HepG2 (cell line): ENCODE measurements around the gene BRD3. TPM values are rescaled to one million over a fixed set of nuclear protein-coding genes. Genes with fewer than 3 reads are reported as not detected.

Source experiments
- ESRRA ChIP-seq: sonication (generic); formaldehyde crosslinking; IDR thresholded peaks from 2 replicates; pipeline ENCODE4 v1.5.1; 2020; ENCODE audit warnings: mild to moderate bottlenecking, low read depth, missing genetic modification reagents
- HNRNPLL ChIP-seq: fragments of 200-400 bp; formaldehyde crosslinking; IDR thresholded peaks from 2 replicates; pipeline ENCODE4 v1.6.1; 2017; ENCODE audit warnings: mild to moderate bottlenecking, low read depth, low read length; ENCODE audit not compliant: poor library complexity, severe bottlenecking
- MAFK ChIP-seq, 2 experiments: IDR thresholded peaks in 1 of 2; conservative IDR thresholded peaks in 1 of 2; 2 replicates each; pipeline ENCODE4 v1.6.1; 2011; ENCODE audit warnings: improper control_type of control experiment in 2 of 2, low read length in 2 of 2
- MTA1 ChIP-seq: sonication (generic); formaldehyde crosslinking; IDR thresholded peaks from 2 replicates; pipeline ENCODE4 v1.4.0; 2020; ENCODE audit warnings: missing genetic modification reagents, mild to moderate bottlenecking, borderline replicate concordance
- PLRG1 ChIP-seq: fragments of 450-650 bp; conservative IDR thresholded peaks from 2 replicates; pipeline ENCODE4 v1.6.1; 2016
- RFXANK ChIP-seq: IDR thresholded peaks from 2 replicates; pipeline ENCODE4 v1.6.1; 2016
- SP1 ChIP-seq, 2 experiments: fragments of 450-650 bp in 1 of 2; sonication (generic) in 1 of 2; formaldehyde crosslinking in 1 of 2; IDR thresholded peaks; 2 replicates each; pipeline versions ENCODE4 v1.4.0 to v1.6.1; 2016 to 2020; ENCODE audit warnings: missing genetic modification reagents in 1 of 2
- SP4 ChIP-seq: sonication (generic); formaldehyde crosslinking; IDR thresholded peaks from 2 replicates; pipeline ENCODE4 v1.8.1; 2023; ENCODE audit warnings: mild to moderate bottlenecking, missing genetic modification reagents
- XBP1 ChIP-seq: sonication (generic); formaldehyde crosslinking; IDR thresholded peaks from 2 replicates; pipeline ENCODE4 v1.5.0; 2020; ENCODE audit warnings: missing genetic modification reagents
- ZNF431 ChIP-seq: sonication (generic); formaldehyde crosslinking; IDR thresholded peaks from 2 replicates; pipeline ENCODE4 v1.9.0; 2022; ENCODE audit warnings: missing genetic modification reagents, low read depth, mild to moderate bottlenecking, borderline replicate concordance
- ZNF530 ChIP-seq: sonication (generic); formaldehyde crosslinking; IDR thresholded peaks from 2 replicates; pipeline ENCODE4 v1.5.0; 2020; ENCODE audit warnings: low read depth, mild to moderate bottlenecking, missing genetic modification reagents
- ZNF766 ChIP-seq: sonication (generic); formaldehyde crosslinking; IDR thresholded peaks from 2 replicates; pipeline ENCODE4 v1.5.0; 2020; ENCODE audit warnings: missing genetic modification reagents, borderline replicate concordance
- polyA plus RNA-seq, 8 experiments: library from polyadenylated mRNA; depleted of rRNA in 3 of 8; stranded (reverse) in 7 of 8; unstranded in 1 of 8; fragments of >200 nt; fragmentation: Illumina TruSeq in 4 of 8; extraction: Trizol in 4 of 8; gene quantifications; 2 replicates each; pipeline versions ENCODE4 v1.2.1 to v1.2.3, GENCODE V29; 2011 to 2016; ENCODE audit warnings: low read depth in 4 of 8, missing spikeins in 1 of 8, mixed read lengths in 1 of 8; ENCODE audit not compliant: insufficient read depth in 1 of 8
- total RNA-seq, 5 experiments: library from RNA; depleted of rRNA; stranded (reverse); fragments of >200 nt; fragmentation: Illumina TruSeq; extraction: Trizol; gene quantifications; 2 replicates each; pipeline ENCODE4 v1.2.3, GENCODE V29; 2016; ENCODE audit warnings: low read depth in 1 of 5
- TF ChIP-seq, protein P1 (sequence below): sonication (generic); formaldehyde crosslinking; IDR thresholded peaks from 2 replicates; pipeline ENCODE4 v1.5.1; 2020; ENCODE audit warnings: mild to moderate bottlenecking, missing genetic modification reagents, moderate library complexity
- TF ChIP-seq, protein P2 (sequence below): sonication (generic); formaldehyde crosslinking; IDR thresholded peaks from 2 replicates; pipeline ENCODE4 v1.5.0; 2020; ENCODE audit warnings: missing genetic modification reagents, mild to moderate bottlenecking, borderline replicate concordance
- TF ChIP-seq, protein P3 (sequence below): sonication (generic); formaldehyde crosslinking; IDR thresholded peaks from 2 replicates; pipeline ENCODE4 v1.9.0; 2021; ENCODE audit warnings: missing genetic modification reagents, mild to moderate bottlenecking, borderline replicate concordance

BRD3 gene
- total and polyA plus RNA-seq, 2 of the 13 experiments (the other 11 are each of a cell fraction or from before 2014, with no cell fraction given) = 5.9 to 12.9 TPM

DNA sequence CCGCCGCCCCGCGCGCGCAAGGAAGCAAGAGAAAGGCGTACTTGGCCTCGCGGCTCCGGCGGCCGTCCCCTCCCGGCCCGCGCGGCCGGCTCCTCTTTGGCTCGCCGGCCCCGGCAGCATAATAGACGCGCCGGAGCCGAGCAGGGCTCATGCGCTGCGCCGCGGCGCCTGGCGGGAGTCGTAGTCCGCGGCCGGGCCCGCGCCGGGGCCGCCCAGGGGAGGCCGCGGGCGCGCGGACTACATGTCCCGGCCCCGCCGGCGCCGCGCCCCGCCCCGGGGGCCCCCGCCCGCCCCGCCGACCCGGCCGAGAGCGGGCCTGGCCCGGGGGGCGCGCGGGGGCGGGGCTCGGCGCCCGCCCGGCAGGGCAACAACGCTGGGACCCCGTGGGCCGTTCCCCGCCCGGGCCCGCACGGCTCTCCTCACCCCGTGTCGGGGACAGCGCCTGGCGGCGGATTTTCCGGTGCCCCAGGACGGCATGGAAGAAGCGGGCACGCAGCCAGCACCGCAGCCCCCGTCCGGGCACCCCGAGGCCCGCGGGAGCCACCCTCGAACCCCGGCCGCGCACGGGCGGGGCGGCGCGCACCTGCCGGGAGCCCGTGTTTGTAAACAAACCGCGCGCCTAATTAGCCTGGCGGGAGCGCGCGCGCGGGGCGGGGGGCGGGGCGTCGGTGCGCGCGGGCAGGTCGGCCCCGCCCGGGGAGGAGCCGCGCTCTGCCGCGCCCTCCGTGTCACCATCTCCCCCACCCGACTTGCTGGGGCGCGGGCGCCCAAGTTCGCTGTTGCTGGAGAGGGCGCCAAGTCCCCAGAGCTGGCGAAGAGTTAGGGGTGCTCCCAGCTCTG is at the start of gene BRD3 (continued):
- TF ChIP-seq, protein P1, sequence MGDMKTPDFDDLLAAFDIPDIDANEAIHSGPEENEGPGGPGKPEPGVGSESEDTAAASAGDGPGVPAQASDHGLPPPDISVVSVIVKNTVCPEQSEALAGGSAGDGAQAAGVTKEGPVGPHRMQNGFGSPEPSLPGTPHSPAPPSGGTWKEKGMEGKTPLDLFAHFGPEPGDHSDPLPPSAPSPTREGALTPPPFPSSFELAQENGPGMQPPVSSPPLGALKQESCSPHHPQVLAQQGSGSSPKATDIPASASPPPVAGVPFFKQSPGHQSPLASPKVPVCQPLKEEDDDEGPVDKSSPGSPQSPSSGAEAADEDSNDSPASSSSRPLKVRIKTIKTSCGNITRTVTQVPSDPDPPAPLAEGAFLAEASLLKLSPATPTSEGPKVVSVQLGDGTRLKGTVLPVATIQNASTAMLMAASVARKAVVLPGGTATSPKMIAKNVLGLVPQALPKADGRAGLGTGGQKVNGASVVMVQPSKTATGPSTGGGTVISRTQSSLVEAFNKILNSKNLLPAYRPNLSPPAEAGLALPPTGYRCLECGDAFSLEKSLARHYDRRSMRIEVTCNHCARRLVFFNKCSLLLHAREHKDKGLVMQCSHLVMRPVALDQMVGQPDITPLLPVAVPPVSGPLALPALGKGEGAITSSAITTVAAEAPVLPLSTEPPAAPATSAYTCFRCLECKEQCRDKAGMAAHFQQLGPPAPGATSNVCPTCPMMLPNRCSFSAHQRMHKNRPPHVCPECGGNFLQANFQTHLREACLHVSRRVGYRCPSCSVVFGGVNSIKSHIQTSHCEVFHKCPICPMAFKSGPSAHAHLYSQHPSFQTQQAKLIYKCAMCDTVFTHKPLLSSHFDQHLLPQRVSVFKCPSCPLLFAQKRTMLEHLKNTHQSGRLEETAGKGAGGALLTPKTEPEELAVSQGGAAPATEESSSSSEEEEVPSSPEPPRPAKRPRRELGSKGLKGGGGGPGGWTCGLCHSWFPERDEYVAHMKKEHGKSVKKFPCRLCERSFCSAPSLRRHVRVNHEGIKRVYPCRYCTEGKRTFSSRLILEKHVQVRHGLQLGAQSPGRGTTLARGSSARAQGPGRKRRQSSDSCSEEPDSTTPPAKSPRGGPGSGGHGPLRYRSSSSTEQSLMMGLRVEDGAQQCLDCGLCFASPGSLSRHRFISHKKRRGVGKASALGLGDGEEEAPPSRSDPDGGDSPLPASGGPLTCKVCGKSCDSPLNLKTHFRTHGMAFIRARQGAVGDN (CRISPR knock-in tag) = peak; percentile 56
- TF ChIP-seq RFXANK = no peak
- TF ChIP-seq ZNF431 (CRISPR knock-in tag) = peak; percentile 40; the same call in 1 of the 2 replicates
- no peak for TF ChIP-seq ZNF530
- TF ChIP-seq, protein P2, sequence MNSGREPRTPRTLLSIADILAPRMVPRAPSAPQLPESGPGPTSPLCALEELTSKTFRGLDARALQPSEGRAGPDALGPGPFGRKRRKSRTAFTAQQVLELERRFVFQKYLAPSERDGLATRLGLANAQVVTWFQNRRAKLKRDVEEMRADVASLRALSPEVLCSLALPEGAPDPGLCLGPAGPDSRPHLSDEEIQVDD (CRISPR knock-in tag) = peak; percentile 35; the same call in 1 of the 2 replicates
- TF ChIP-seq XBP1 (CRISPR knock-in tag) = 0 out of 2 replicates have a peak, but pooled peaks have one; percentile 42
- TF ChIP-seq HNRNPLL = peak; percentile 11
- peak; percentile 77 for TF ChIP-seq SP4
- TF ChIP-seq ZNF766 (CRISPR knock-in tag) = 0 out of 2 replicates have a peak, but pooled peaks have one; percentile 16
- no peak for TF ChIP-seq MAFK (conservative IDR thresholded peaks at IDR 0.05 in 1 of 2, IDR thresholded peaks at IDR 0.05 in 1 of 2; ENCODE audit: low read length in 2 of 2)
- TF ChIP-seq SP1 (IDR thresholded peaks at IDR 0.05) = no peak
- TF ChIP-seq SP1 (CRISPR knock-in tag; IDR thresholded peaks at IDR 0.05) = no peak
- TF ChIP-seq, protein P3, sequence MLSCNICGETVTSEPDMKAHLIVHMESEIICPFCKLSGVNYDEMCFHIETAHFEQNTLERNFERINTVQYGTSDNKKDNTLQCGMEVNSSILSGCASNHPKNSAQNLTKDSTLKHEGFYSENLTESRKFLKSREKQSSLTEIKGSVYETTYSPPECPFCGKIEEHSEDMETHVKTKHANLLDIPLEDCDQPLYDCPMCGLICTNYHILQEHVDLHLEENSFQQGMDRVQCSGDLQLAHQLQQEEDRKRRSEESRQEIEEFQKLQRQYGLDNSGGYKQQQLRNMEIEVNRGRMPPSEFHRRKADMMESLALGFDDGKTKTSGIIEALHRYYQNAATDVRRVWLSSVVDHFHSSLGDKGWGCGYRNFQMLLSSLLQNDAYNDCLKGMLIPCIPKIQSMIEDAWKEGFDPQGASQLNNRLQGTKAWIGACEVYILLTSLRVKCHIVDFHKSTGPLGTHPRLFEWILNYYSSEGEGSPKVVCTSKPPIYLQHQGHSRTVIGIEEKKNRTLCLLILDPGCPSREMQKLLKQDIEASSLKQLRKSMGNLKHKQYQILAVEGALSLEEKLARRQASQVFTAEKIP (CRISPR knock-in tag) = no peak
- no peak for TF ChIP-seq PLRG1
- no peak for TF ChIP-seq ESRRA (CRISPR knock-in tag)
- no peak for TF ChIP-seq MTA1 (CRISPR knock-in tag)
